Measurements from ENCODE around the gene SEMA4D. TPM values are rescaled to one million over a fixed set of nuclear protein-coding genes. Genes with fewer than 3 reads are reported as not detected.

Gene SEMA4D
- total RNA-seq, 1 donor from 2014 or later, result 368 TPM

GRCh38 chr9:89470224-89470839, 27.6 kb downstream of the SEMA4D start:
- no peaks in the 10 kb centered on the region for H3K9me3 Mint-ChIP-seq
- H3K4me1 Mint-ChIP-seq, result peaks cover 82% of the 10 kb centered on the region
- H3K36me3 Mint-ChIP-seq (ENCODE audit: low read depth), result peaks cover 81% of the 10 kb centered on the region
- H3K4me3 Mint-ChIP-seq, result peak overlapping the region; percentile 89
- DNase-seq, result no peak
- H3K27me3 Mint-ChIP-seq, result no peaks in the 10 kb centered on the region
- intact Hi-C loops (cut with micrococcal nuclease), result no loop called here
- H3K27ac Mint-ChIP-seq, result peak overlapping the region; percentile 96

- no peak for DNase-seq
- Mint-ChIP-seq H3K36me3 (ENCODE audit: low read depth) (peaks cover 85% of the 10 kb centered on the region), H3K4me3 (peak overlapping the region; percentile 89), H3K9me3 (peaks cover under 1% of the 10 kb centered on the region), H3K27ac (peak overlapping the region; percentile 96), H3K27me3 (no peaks in the 10 kb centered on the region), H3K4me1 (peaks cover 85% of the 10 kb centered on the region)
- intact Hi-C loops (cut with micrococcal nuclease), result loop anchor here (10.0 kb wide), 1 partner anchor 154 kb away; the partner anchor contains the start of genes CKS2 and SECISBP2
These were observed 28.9 kb downstream of the SEMA4D start for GRCh38 chr9:89469003-89469402.

- Mint-ChIP-seq H3K4me1 (peaks cover 85% of the 10 kb centered on the region), H3K27me3 (no peaks in the 10 kb centered on the region), H3K9me3 (peaks cover 3% of the 10 kb centered on the region), H3K4me3 (peak overlapping the region; percentile 89), H3K36me3 (ENCODE audit: low read depth) (peaks cover 83% of the 10 kb centered on the region), H3K27ac (peak overlapping the region; percentile 96)
- DNase-seq, result no peak
- intact Hi-C loops (cut with micrococcal nuclease), result loop anchor here (10.0 kb wide), 1 partner anchor 154 kb away; the partner anchor contains the start of genes CKS2 and SECISBP2
These were observed 29.5 kb downstream of the SEMA4D start for GRCh38 chr9:89468281-89468960.

GRCh38 chr9:89467278-89467625, 30.7 kb downstream of the SEMA4D start:
- Mint-ChIP-seq H3K36me3 (ENCODE audit: low read depth) (peaks cover 84% of the 10 kb centered on the region), H3K27me3 (no peaks in the 10 kb centered on the region), H3K4me3 (peak overlapping the region; percentile 89), H3K27ac (peak overlapping the region; percentile 96), H3K9me3 (peaks cover 3% of the 10 kb centered on the region), H3K4me1 (peaks cover 90% of the 10 kb centered on the region)
- no peak for DNase-seq
- intact Hi-C loops (cut with micrococcal nuclease), result loop anchor here (1.0 to 10.0 kb wide), 7 partner anchors 10 to 152 kb away; partner anchors contain the start of genes CKS2 and SECISBP2

GRCh38 chr9:89466451-89467277, 31.2 kb downstream of the SEMA4D start:
- peaks cover 3% of the 10 kb centered on the region for H3K9me3 Mint-ChIP-seq
- DNase-seq, result peak; percentile 82
- intact Hi-C loops (cut with micrococcal nuclease), result loop anchor here (1.0 to 10.0 kb wide), 7 partner anchors 9 to 152 kb away; partner anchors contain the start of genes CKS2 and SECISBP2
- no peaks in the 10 kb centered on the region for H3K27me3 Mint-ChIP-seq
- peaks cover 84% of the 10 kb centered on the region for H3K36me3 Mint-ChIP-seq (ENCODE audit: low read depth)
- peak overlapping the region; percentile 96 for H3K27ac Mint-ChIP-seq
- peaks cover 92% of the 10 kb centered on the region for H3K4me1 Mint-ChIP-seq
- peak overlapping the region; percentile 89 for H3K4me3 Mint-ChIP-seq

GRCh38 chr9:89465726-89466308, 32.1 kb downstream of the SEMA4D start:
- Mint-ChIP-seq H3K27ac (peak overlapping the region; percentile 96), H3K9me3 (peaks cover 3% of the 10 kb centered on the region), H3K4me3 (peak overlapping the region; percentile 89), H3K36me3 (ENCODE audit: low read depth) (peaks cover 85% of the 10 kb centered on the region), H3K4me1 (peaks cover 94% of the 10 kb centered on the region), H3K27me3 (no peaks in the 10 kb centered on the region)
- DNase-seq, result no peak
- intact Hi-C loops (cut with micrococcal nuclease), result loop anchor here (2.0 to 10.0 kb wide), 3 partner anchors 17 to 151 kb away; partner anchors contain the start of genes CKS2 and SECISBP2

GRCh38 chr9:89465001-89465451, 32.9 kb downstream of the SEMA4D start:
- Mint-ChIP-seq H3K27ac (peak overlapping the region; percentile 96), H3K9me3 (peaks cover 3% of the 10 kb centered on the region), H3K36me3 (ENCODE audit: low read depth) (peaks cover 84% of the 10 kb centered on the region), H3K4me1 (peaks cover 94% of the 10 kb centered on the region), H3K4me3 (peak overlapping the region; percentile 89), H3K27me3 (no peaks in the 10 kb centered on the region)
- no peak for DNase-seq
- intact Hi-C loops (cut with micrococcal nuclease), result loop anchor here (10.0 kb wide), 1 partner anchor 150 kb away; the partner anchor contains the start of genes CKS2 and SECISBP2

GRCh38 chr9:89464300-89464901, 33.5 kb downstream of the SEMA4D start:
- Mint-ChIP-seq H3K27me3 (no peaks in the 10 kb centered on the region), H3K4me3 (peak overlapping the region; percentile 89), H3K4me1 (peaks cover 94% of the 10 kb centered on the region), H3K36me3 (ENCODE audit: low read depth) (peaks cover 83% of the 10 kb centered on the region), H3K9me3 (peaks cover 3% of the 10 kb centered on the region), H3K27ac (peak overlapping the region; percentile 96)
- intact Hi-C loops (cut with micrococcal nuclease), result loop anchor here (1.0 to 10.0 kb wide), 4 partner anchors 37 to 150 kb away; partner anchors contain the start of genes CKS2 and SECISBP2
- peak; percentile 77 for DNase-seq

- Mint-ChIP-seq H3K27ac (peak overlapping the region; percentile 96), H3K4me3 (peak overlapping the region; percentile 89), H3K9me3 (peaks cover 3% of the 10 kb centered on the region), H3K4me1 (peaks cover 94% of the 10 kb centered on the region), H3K36me3 (ENCODE audit: low read depth) (peaks cover 78% of the 10 kb centered on the region), H3K27me3 (no peaks in the 10 kb centered on the region)
- intact Hi-C loops (cut with micrococcal nuclease), result loop anchor here (10.0 kb wide), 1 partner anchor 148 kb away; the partner anchor contains the start of genes CKS2 and SECISBP2
- DNase-seq, result no peak
These were observed 34.9 kb downstream of the SEMA4D start for GRCh38 chr9:89462817-89463683.

GRCh38 chr9:89462199-89462598, 35.7 kb downstream of the SEMA4D start:
- intact Hi-C loops (cut with micrococcal nuclease), result loop anchor here (10.0 kb wide), 1 partner anchor 147 kb away; the partner anchor contains the start of genes CKS2 and SECISBP2
- Mint-ChIP-seq H3K4me3 (peak overlapping the region; percentile 89), H3K27me3 (no peaks in the 10 kb centered on the region), H3K9me3 (peaks cover 3% of the 10 kb centered on the region), H3K27ac (peak overlapping the region; percentile 96), H3K36me3 (ENCODE audit: low read depth) (peaks cover 78% of the 10 kb centered on the region), H3K4me1 (peaks cover 96% of the 10 kb centered on the region)
- no peak for DNase-seq

GRCh38 chr9:89461265-89461664, 36.6 kb downstream of the SEMA4D start:
- peak; percentile 70 for DNase-seq
- peaks cover 3% of the 10 kb centered on the region for H3K9me3 Mint-ChIP-seq
- peak overlapping the region; percentile 91 for H3K27ac Mint-ChIP-seq
- H3K4me3 Mint-ChIP-seq, result peak overlapping the region; percentile 59
- intact Hi-C loops (cut with micrococcal nuclease), result loop anchor here (2.0 to 10.0 kb wide), 3 partner anchors 16 to 146 kb away; partner anchors contain the start of genes CKS2 and SECISBP2
- peaks cover 76% of the 10 kb centered on the region for H3K36me3 Mint-ChIP-seq (ENCODE audit: low read depth)
- H3K4me1 Mint-ChIP-seq, result peaks cover 96% of the 10 kb centered on the region
- H3K27me3 Mint-ChIP-seq, result no peaks in the 10 kb centered on the region

GRCh38 chr9:89460551-89460950, 37.4 kb downstream of the SEMA4D start:
- Mint-ChIP-seq H3K36me3 (ENCODE audit: low read depth) (peaks cover 77% of the 10 kb centered on the region), H3K4me1 (peaks cover 96% of the 10 kb centered on the region), H3K4me3 (peak overlapping the region; percentile 59), H3K27me3 (no peaks in the 10 kb centered on the region), H3K27ac (peak overlapping the region; percentile 91), H3K9me3 (peaks cover 3% of the 10 kb centered on the region)
- intact Hi-C loops (cut with micrococcal nuclease), result loop anchor here (2.0 to 10.0 kb wide), 3 partner anchors 16 to 146 kb away; partner anchors contain the start of genes CKS2 and SECISBP2
- DNase-seq, result no peak

Measured in activated CD4-positive, alpha-beta T cell treated with anti-CD3 and anti-CD28 coated beads, Interleukin-2, amount 10 ng/mL, durations not matched to agents 24 days and 14 days (primary cell).